HepG2 (cell line): ENCODE results near the gene ZMYND19. TPM values are rescaled to one million over a fixed set of nuclear protein-coding genes. Genes with fewer than 3 reads are reported as not detected.

Experiments
- ATAC-seq: fragments of 200-7000 bp; cut with Tn5 transposase; 3 replicates; pipeline ENCODE4 v1.9.1; 2020; ENCODE audit warnings: mild to moderate bottlenecking, moderate library complexity
- BruUV-seq: library from RNA; stranded (reverse); fragments of 400-500 nt; replicated peaks from 2 replicates; lab custom pipeline; 2021; lab: Mats Ljungman, UMichigan
- CTCF ChIA-PET: fragments of 300-600 bp; formaldehyde crosslinking; extraction: SDS; loops from one replicate; lab custom pipeline; 2021; ENCODE audit warnings: low total read pairs, inconsistent platforms, low intra/inter-chr PET ratio; lab: Yijun Ruan, JAX
- POLR2A ChIA-PET: fragments of 350-600 bp; sonication (Branson Sonifier 250); formaldehyde crosslinking; loops from one replicate; lab custom pipeline; 2020; ENCODE audit warnings: antibody characterized with exemption, inconsistent platforms; lab: Yijun Ruan, JAX
- DNase-seq: peaks from one replicate; pipeline ENCODE4 v3.0.0-alpha.2; 2015; ENCODE audit warnings: low spot score
- FAIRE-seq: peaks from 3 replicates; lab custom pipeline; 2011; peaks lifted over from hg19 to GRCh38; lab: Jason Lieb, UNC
- H2AFZ ChIP-seq: one replicate; pipeline ENCODE4 v1.6.1; 2011; ENCODE audit warnings: low read length, inconsistent platforms
- H3K27ac ChIP-seq: fragments of 300-600 bp; 3 replicates; pipeline ENCODE4 v1.8.0; 2011; ENCODE audit warnings: mixed run types, mild to moderate bottlenecking, mixed read lengths, low read length, inconsistent platforms; ENCODE audit not compliant: insufficient read depth; ENCODE audit errors: extremely low read length
- H3K27me3 ChIP-seq, 2 experiments: fragments of 200-600 bp in 1 of 2; 2 replicates in 1 of 2; 3 replicates in 1 of 2; pipeline versions ENCODE4 v1.6.0 to v1.8.0; 2011; ENCODE audit warnings: low read length in 2 of 2, mild to moderate bottlenecking in 2 of 2, moderate library complexity in 2 of 2, inconsistent platforms in 1 of 2; ENCODE audit not compliant: insufficient read depth in 2 of 2, control insufficient read depth in 1 of 2
- H3K36me3 ChIP-seq, 2 experiments: fragments of 200-600 bp in 1 of 2; replicated peaks in 1 of 2; 2 replicates in 1 of 2; 3 replicates in 1 of 2; pipeline versions ENCODE4 v1.5.1 to v1.8.0; 2011; ENCODE audit warnings: low read length in 2 of 2, inconsistent platforms in 1 of 2; ENCODE audit not compliant: insufficient read depth in 2 of 2, control insufficient read depth in 1 of 2
- H3K4me1 ChIP-seq: 2 replicates; pipeline ENCODE4 v1.5.1; 2012; ENCODE audit warnings: low read length, inconsistent platforms; ENCODE audit not compliant: insufficient read depth
- H3K4me2 ChIP-seq: 2 replicates; pipeline ENCODE4 v1.6.0; 2011; ENCODE audit warnings: low read depth, low read length, inconsistent platforms
- H3K4me3 ChIP-seq, 3 experiments: fragments of 200-600 bp in 1 of 3; sonication (generic), shearing (Covaris generic) in 1 of 3; replicated peaks in 1 of 3; 2 replicates each; pipeline ENCODE4 v1.5.1; 2011 to 2016; ENCODE audit warnings: low read length in 3 of 3, inconsistent platforms in 2 of 3, low read depth in 2 of 3, mild to moderate bottlenecking in 2 of 3, control low read depth in 1 of 3, mixed read lengths in 1 of 3; ENCODE audit not compliant: insufficient read depth in 1 of 3
- H3K79me2 ChIP-seq: one replicate; pipeline ENCODE4 v1.6.1; 2011; ENCODE audit warnings: low read length, inconsistent platforms; ENCODE audit not compliant: insufficient read depth
- H3K9ac ChIP-seq: 2 replicates; pipeline ENCODE4 v1.6.0; 2011; ENCODE audit warnings: mild to moderate bottlenecking, low read depth, low read length, inconsistent platforms; ENCODE audit not compliant: insufficient read depth
- H3K9me3 ChIP-seq: 2 replicates; pipeline ENCODE4 v1.5.1; 2012; ENCODE audit warnings: mild to moderate bottlenecking, low read length
- H4K20me1 ChIP-seq: 2 replicates; pipeline ENCODE4 v1.6.0; 2011; ENCODE audit warnings: inconsistent platforms, mild to moderate bottlenecking, low read length, moderate library complexity; ENCODE audit not compliant: insufficient read depth
- ARHGAP35 ChIP-seq: sonication (generic); formaldehyde crosslinking; IDR thresholded peaks from 2 replicates; pipeline ENCODE4 v1.9.0; 2022; ENCODE audit warnings: mild to moderate bottlenecking, inconsistent platforms, moderate library complexity, missing genetic modification reagents, borderline replicate concordance
- DR1 ChIP-seq: sonication (generic); formaldehyde crosslinking; IDR thresholded peaks from 2 replicates; pipeline ENCODE4 v1.8.0; 2021; ENCODE audit warnings: mild to moderate bottlenecking, missing genetic modification reagents, inconsistent platforms
- GLI4 ChIP-seq: sonication (generic); formaldehyde crosslinking; IDR thresholded peaks from 2 replicates; pipeline ENCODE4 v1.5.1; 2020; ENCODE audit warnings: missing genetic modification reagents, mild to moderate bottlenecking, moderate library complexity, borderline replicate concordance
- HOXA3 ChIP-seq: sonication (generic); formaldehyde crosslinking; IDR thresholded peaks from 2 replicates; pipeline ENCODE4 v1.5.0; 2020; ENCODE audit warnings: missing genetic modification reagents
- IKZF4 ChIP-seq: sonication (generic); formaldehyde crosslinking; IDR thresholded peaks from 2 replicates; pipeline ENCODE4 v1.5.1; 2020; ENCODE audit warnings: borderline replicate concordance, mild to moderate bottlenecking, low read depth, missing genetic modification reagents; ENCODE audit errors: not compliant biosample characterization
- KAT7 ChIP-seq: IDR thresholded peaks from 2 replicates; pipeline ENCODE4 v1.6.1; 2018; ENCODE audit warnings: borderline replicate concordance, missing compliant biosample characterization
- MAZ ChIP-seq, 2 experiments: sonication (generic) in 1 of 2; formaldehyde crosslinking in 1 of 2; IDR thresholded peaks; 2 replicates each; pipeline versions ENCODE4 v1.5.0 to v1.6.1; 2012 to 2020; ENCODE audit warnings: low read depth in 2 of 2, mild to moderate bottlenecking in 2 of 2, borderline replicate concordance in 1 of 2, improper control_type of control experiment in 1 of 2, low read length in 1 of 2, missing genetic modification reagents in 1 of 2, moderate library complexity in 1 of 2
- POLR2A ChIP-seq, 2 experiments: IDR thresholded peaks; 2 replicates each; pipeline ENCODE4 v1.6.1; 2011; ENCODE audit warnings: low read depth in 2 of 2, low read length in 2 of 2, mild to moderate bottlenecking in 1 of 2, moderate library complexity in 1 of 2; ENCODE audit not compliant: insufficient read depth in 1 of 2
- RFXAP ChIP-seq: sonication (generic); formaldehyde crosslinking; IDR thresholded peaks from 2 replicates; pipeline ENCODE4 v1.4.0; 2020; ENCODE audit warnings: missing genetic modification reagents, borderline replicate concordance
- SALL2 ChIP-seq: sonication (generic); formaldehyde crosslinking; IDR thresholded peaks from 2 replicates; pipeline ENCODE4 v1.8.1; 2023; ENCODE audit warnings: mild to moderate bottlenecking, missing genetic modification reagents, inconsistent platforms
- SRY ChIP-seq: sonication (generic); formaldehyde crosslinking; IDR thresholded peaks from 2 replicates; pipeline ENCODE4 v1.8.0; 2022; ENCODE audit warnings: mild to moderate bottlenecking, missing genetic modification reagents
- TBX2 ChIP-seq: sonication (generic); formaldehyde crosslinking; IDR thresholded peaks from 2 replicates; pipeline ENCODE4 v1.5.0; 2020; ENCODE audit warnings: missing genetic modification reagents, mild to moderate bottlenecking, borderline replicate concordance
- ZNF558 ChIP-seq: sonication (generic); formaldehyde crosslinking; IDR thresholded peaks from 2 replicates; pipeline ENCODE4 v1.9.0; 2022; ENCODE audit warnings: mild to moderate bottlenecking, missing genetic modification reagents, borderline replicate concordance
- ZNF564 ChIP-seq: sonication (generic); formaldehyde crosslinking; IDR thresholded peaks from 2 replicates; pipeline ENCODE4 v1.8.1; 2023; ENCODE audit warnings: mild to moderate bottlenecking, missing genetic modification reagents
- ZNF607 ChIP-seq: sonication (generic); formaldehyde crosslinking; IDR thresholded peaks from 2 replicates; pipeline ENCODE4 v1.5.1; 2020; ENCODE audit warnings: missing genetic modification reagents, mild to moderate bottlenecking, borderline replicate concordance
- whole genome bisulfite sequencing: methylation state at CpG from one replicate; pipeline ENCODE4 v1.1.6; 2017; ENCODE audit warnings: low lambda C conversion rate; 5-methylcytosine and 5-hydroxymethylcytosine counted together
- in situ Hi-C: cut with HindIII; loops from 2 replicates; pipeline ENCODE4 v1.10.0; 2017; ENCODE audit warnings: low pct_unique_long_range_greater_than_20kb; ENCODE audit not compliant: extremely low pct_ligation_motif_present
- intact Hi-C: fragments of 100-400 bp; cut with micrococcal nuclease; formaldehyde crosslinking; loops from one replicate; pipeline ENCODE4 v1.10.0; 2022; ENCODE audit not compliant: unreplicated experiment
- polyA plus RNA-seq, 8 experiments: library from polyadenylated mRNA; depleted of rRNA in 3 of 8; stranded (reverse) in 7 of 8; unstranded in 1 of 8; fragments of >200 nt; fragmentation: Illumina TruSeq in 4 of 8; extraction: Trizol in 4 of 8; gene quantifications; 2 replicates each; pipeline versions ENCODE4 v1.2.1 to v1.2.3, GENCODE V29; 2011 to 2016; ENCODE audit warnings: low read depth in 4 of 8, missing spikeins in 1 of 8, mixed read lengths in 1 of 8; ENCODE audit not compliant: insufficient read depth in 1 of 8
- total RNA-seq, 5 experiments: library from RNA; depleted of rRNA; stranded (reverse); fragments of >200 nt; fragmentation: Illumina TruSeq; extraction: Trizol; gene quantifications; 2 replicates each; pipeline ENCODE4 v1.2.3, GENCODE V29; 2016; ENCODE audit warnings: low read depth in 1 of 5
- TF ChIP-seq, protein P1 (sequence below): sonication (generic); formaldehyde crosslinking; IDR thresholded peaks from 2 replicates; pipeline ENCODE4 v1.5.0; 2020; ENCODE audit warnings: mild to moderate bottlenecking, missing genetic modification reagents
- TF ChIP-seq, protein P2 (sequence below): sonication (generic); formaldehyde crosslinking; IDR thresholded peaks from 2 replicates; pipeline ENCODE4 v1.5.0; 2020; ENCODE audit warnings: missing genetic modification reagents

Gene ZMYND19
- total and polyA plus RNA-seq, 2 of the 13 experiments (the other 11 are each of a cell fraction or from before 2014, with no cell fraction given): 21.3 to 38.7 TPM

DNA sequence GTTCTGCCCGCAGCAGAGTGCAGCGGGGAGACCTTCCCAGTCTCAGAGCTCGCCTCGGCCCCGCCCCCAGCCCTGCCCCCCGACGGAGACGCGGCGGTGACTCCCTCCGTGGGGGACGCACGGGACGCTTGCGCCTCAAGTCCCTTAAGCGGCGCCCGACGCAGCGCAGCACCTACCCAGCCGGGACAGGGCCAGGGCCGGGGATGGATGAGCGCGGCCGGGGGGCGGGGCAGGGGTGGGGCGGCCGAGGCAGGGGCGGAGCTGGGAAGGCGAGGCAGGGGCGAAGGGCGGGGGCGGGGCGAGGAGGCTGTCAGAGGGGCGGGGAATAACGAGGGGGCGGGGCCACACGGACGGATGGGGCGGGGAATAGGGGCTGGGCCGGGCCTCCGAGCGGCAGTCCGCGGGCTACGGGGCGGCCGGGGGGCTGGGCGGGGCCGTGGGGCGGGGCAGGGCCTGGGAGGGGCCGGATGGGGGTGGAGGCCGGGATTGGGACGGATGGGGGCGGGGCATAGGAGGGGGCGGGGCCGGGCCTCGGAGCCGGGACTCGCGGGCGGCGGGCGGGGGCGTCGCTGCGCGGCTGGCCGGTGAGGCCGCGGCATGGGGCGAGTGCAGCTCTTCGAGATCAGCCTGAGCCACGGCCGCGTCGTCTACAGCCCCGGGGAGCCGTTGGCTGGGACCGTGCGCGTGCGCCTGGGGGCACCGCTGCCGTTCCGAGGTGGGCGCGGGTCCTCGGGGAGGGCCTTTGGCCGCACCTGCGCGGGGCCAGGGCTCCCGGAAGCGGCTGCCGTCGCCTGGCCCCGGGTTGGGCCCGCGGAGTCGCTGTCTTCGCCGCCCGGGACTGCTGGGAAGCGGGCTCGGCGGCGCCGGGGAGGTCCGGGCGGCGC, 15.1 kb upstream of the ZMYND19 start, which contains the start of gene ARRDC1:
TSS of gene ARRDC1 (plus strand) at position 566 of the 884 bp plus-strand sequence. CDS start at position 598, 32 bp downstream.
- Histone ChIP-seq H3K9ac (peak within 1 kb of the TSS; percentile 82), H3K36me3 (no peaks in the 10 kb centered on the region), H3K27ac (peak within 1 kb of the TSS; percentile 79), H4K20me1 (no peaks in the 10 kb centered on the region; the same call in 1 of the 2 replicates), H3K9me3 (no peaks in the 10 kb centered on the region), H2AFZ (no peak within 1 kb of the TSS), H3K4me2 (peak within 1 kb of the TSS; percentile 100), H3K27me3 (peaks cover 1 to 10% of the 10 kb centered on the region in 2 experiments; a peak in 3 of 5 replicates), H3K4me3 (peak within 1 kb of the TSS; percentile 57 to 81 (median 77)), H3K79me2 (peaks cover 27% of the 10 kb centered on the region), H3K4me1 (peaks cover 53% of the 10 kb centered on the region)
- ATAC-seq (peak; percentile 69), FAIRE-seq (no peak), DNase-seq (peak; percentile 91)
- WGBS: 8% methylated on average over 24 of the region's 111 CpGs
- intact Hi-C loops (loop anchor here (1.0 to 5.0 kb wide), 2 partner anchors 26 to 67 kb away; no protein-coding TSS in a partner anchor), in situ Hi-C loops (no loop called here)
- ChIA-PET CTCF (no interaction called here), POLR2A (interaction anchor here (0.6 to 1.6 kb wide), 8 partner anchors 14 to 264 kb away, joined by 3 to 25 read pairs (median 5); partner anchors contain the start of genes EHMT1, MRPL41 and ZMYND19)
- no TSS peak for BruUV-seq
- TF ChIP-seq HOXA3 (peak; percentile 37), KAT7 (CRISPR knock-in tag) (no peak), ZNF564 (CRISPR knock-in tag) (peak; percentile 54; the same call in 1 of the 2 replicates), MAZ (IDR thresholded peaks at IDR 0.05; ENCODE audit: borderline replicate concordance, low read depth, low read length) (peak; percentile 30; the same call in 1 of the 2 replicates), MAZ (CRISPR knock-in tag; IDR thresholded peaks at IDR 0.05; ENCODE audit: low read depth) (peak; percentile 59; the same call in 1 of the 2 replicates), SALL2 (CRISPR knock-in tag) (peak; percentile 24; the same call in 1 of the 2 replicates), DR1 (CRISPR knock-in tag) (0 out of 2 replicates have a peak, but pooled peaks have one; percentile 32), SRY (CRISPR knock-in tag) (peak; percentile 66; the same call in 1 of the 2 replicates), IKZF4 (CRISPR knock-in tag) (peak; percentile 43), RFXAP (CRISPR knock-in tag) (0 out of 2 replicates have a peak, but pooled peaks have one; percentile 23), ZNF558 (CRISPR knock-in tag) (peak; percentile 44; the same call in 1 of the 2 replicates), POLR2A (IDR thresholded peaks at IDR 0.05; ENCODE audit: insufficient read depth in 1 of 2, low read depth in 2 of 2, low read length in 2 of 2) (peak in 1 of 2 experiments; percentile 71; a peak in 2 of 4 replicates), TBX2 (peak; percentile 15; the same call in 1 of the 2 replicates), ZNF607 (CRISPR knock-in tag) (0 out of 2 replicates have a peak, but pooled peaks have one; percentile 19), ARHGAP35 (CRISPR knock-in tag) (no peak), GLI4 (CRISPR knock-in tag) (0 out of 2 replicates have a peak, but pooled peaks have one; percentile 60)
- TF ChIP-seq, protein P1, sequence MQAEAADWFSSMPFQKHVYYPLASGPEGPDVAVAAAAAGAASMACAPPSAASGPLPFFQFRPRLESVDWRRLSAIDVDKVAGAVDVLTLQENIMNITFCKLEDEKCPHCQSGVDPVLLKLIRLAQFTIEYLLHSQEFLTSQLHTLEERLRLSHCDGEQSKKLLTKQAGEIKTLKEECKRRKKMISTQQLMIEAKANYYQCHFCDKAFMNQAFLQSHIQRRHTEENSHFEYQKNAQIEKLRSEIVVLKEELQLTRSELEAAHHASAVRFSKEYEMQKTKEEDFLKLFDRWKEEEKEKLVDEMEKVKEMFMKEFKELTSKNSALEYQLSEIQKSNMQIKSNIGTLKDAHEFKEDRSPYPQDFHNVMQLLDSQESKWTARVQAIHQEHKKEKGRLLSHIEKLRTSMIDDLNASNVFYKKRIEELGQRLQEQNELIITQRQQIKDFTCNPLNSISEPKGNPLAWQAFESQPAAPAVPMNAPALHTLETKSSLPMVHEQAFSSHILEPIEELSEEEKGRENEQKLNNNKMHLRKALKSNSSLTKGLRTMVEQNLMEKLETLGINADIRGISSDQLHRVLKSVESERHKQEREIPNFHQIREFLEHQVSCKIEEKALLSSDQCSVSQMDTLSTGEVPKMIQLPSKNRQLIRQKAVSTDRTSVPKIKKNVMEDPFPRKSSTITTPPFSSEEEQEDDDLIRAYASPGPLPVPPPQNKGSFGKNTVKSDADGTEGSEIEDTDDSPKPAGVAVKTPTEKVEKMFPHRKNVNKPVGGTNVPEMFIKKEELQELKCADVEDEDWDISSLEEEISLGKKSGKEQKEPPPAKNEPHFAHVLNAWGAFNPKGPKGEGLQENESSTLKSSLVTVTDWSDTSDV (CRISPR knock-in tag): 0 out of 2 replicates have a peak, but pooled peaks have one; percentile 36
- TF ChIP-seq, protein P2, sequence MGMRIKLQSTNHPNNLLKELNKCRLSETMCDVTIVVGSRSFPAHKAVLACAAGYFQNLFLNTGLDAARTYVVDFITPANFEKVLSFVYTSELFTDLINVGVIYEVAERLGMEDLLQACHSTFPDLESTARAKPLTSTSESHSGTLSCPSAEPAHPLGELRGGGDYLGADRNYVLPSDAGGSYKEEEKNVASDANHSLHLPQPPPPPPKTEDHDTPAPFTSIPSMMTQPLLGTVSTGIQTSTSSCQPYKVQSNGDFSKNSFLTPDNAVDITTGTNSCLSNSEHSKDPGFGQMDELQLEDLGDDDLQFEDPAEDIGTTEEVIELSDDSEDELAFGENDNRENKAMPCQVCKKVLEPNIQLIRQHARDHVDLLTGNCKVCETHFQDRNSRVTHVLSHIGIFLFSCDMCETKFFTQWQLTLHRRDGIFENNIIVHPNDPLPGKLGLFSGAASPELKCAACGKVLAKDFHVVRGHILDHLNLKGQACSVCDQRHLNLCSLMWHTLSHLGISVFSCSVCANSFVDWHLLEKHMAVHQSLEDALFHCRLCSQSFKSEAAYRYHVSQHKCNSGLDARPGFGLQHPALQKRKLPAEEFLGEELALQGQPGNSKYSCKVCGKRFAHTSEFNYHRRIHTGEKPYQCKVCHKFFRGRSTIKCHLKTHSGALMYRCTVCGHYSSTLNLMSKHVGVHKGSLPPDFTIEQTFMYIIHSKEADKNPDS: no peak
